ENCODE measurements around the gene STARD13. TPM values are rescaled to one million over a fixed set of nuclear protein-coding genes. Genes with fewer than 3 reads are reported as not detected.

STARD13 gene
- total RNA-seq, 1 experiment from 2014 or later: 4.1 TPM

- Histone ChIP-seq H3K9me2 (ENCODE audit: insufficient read depth) (no peaks in the 10 kb centered on the region), H3K4me2 (ENCODE audit: low read length) (no peak overlapping the region), H3K27ac (ENCODE audit: low read depth, low read length) (no peak overlapping the region), H3K4me3 (replicated peaks in 1 of 2; ENCODE audit: low read depth in 1 of 2, low read length in 2 of 2) (no peak overlapping the region), H3K36me3 (ENCODE audit: control insufficient read depth in 1 of 2, insufficient read depth in 2 of 2, low read length in 2 of 2) (no peaks in the 10 kb centered on the region), H3K27me3 (ENCODE audit: insufficient read depth, low read length) (no peaks in the 10 kb centered on the region), H3K79me2 (ENCODE audit: insufficient read depth, low read length) (no peaks in the 10 kb centered on the region), H3K4me1 (ENCODE audit: control insufficient read depth in 1 of 2, insufficient read depth in 2 of 2, low read length in 2 of 2) (peaks cover 19 to 36% of the 10 kb centered on the region in 2 experiments), H4K20me1 (ENCODE audit: insufficient read depth) (no peaks in the 10 kb centered on the region), H3K9ac (ENCODE audit: low read length) (no peak overlapping the region), H2AFZ (ENCODE audit: low read depth, low read length, poor library complexity, severe bottlenecking) (no peak overlapping the region), H3K9me3 (ENCODE audit: control insufficient read depth in 1 of 2, insufficient read depth in 1 of 2, low read depth in 1 of 2, low read length in 2 of 2) (no peaks in the 10 kb centered on the region)
- CTCF ChIA-PET: no interaction called here
- DNase-seq (ENCODE audit: low read depth, low spot score) (no peak), ATAC-seq (no peak)
- no TSS peak for BruUV-seq (replicated peaks)
- intact Hi-C loops (cut with micrococcal nuclease): no loop called here
- TF ChIP-seq ELF1 (IDR thresholded peaks at IDR 0.05; ENCODE audit: borderline replicate concordance, low read depth): no peak
- no peak for TF ChIP-seq EZH2phosphoT487 (IDR thresholded peaks at IDR 0.05; ENCODE audit: borderline replicate concordance)
- no peak for TF ChIP-seq REST (IDR thresholded peaks at IDR 0.05; ENCODE audit: low read depth)
- no peak for TF ChIP-seq SRF (IDR thresholded peaks at IDR 0.05; ENCODE audit: low read depth)
- no peak for TF ChIP-seq EZH2 (IDR thresholded peaks at IDR 0.05)
- TF ChIP-seq RAD21 (IDR thresholded peaks at IDR 0.05; ENCODE audit: low read depth): no peak
- no peak for TF ChIP-seq POLR2A (IDR thresholded peaks at IDR 0.05; ENCODE audit: borderline replicate concordance, extremely low read depth, insufficient read depth, insufficient read length)
- no peak for TF ChIP-seq YY1 (IDR thresholded peaks at IDR 0.05; ENCODE audit: extremely low read depth, insufficient replicate concordance, low read depth, low read length)
- no peak for TF ChIP-seq SP1 (IDR thresholded peaks at IDR 0.05; ENCODE audit: low read depth)
- TF ChIP-seq ZBTB33 (IDR thresholded peaks at IDR 0.05; ENCODE audit: extremely low read depth, insufficient replicate concordance, low read length): no peak
- TF ChIP-seq JUND (IDR thresholded peaks at IDR 0.05): no peak
- TF ChIP-seq FOSL1 (IDR thresholded peaks at IDR 0.05; ENCODE audit: low read depth): no peak
- no peak for TF ChIP-seq EGR1 (IDR thresholded peaks at IDR 0.05; ENCODE audit: low read depth)
- no peak for TF ChIP-seq ATF3 (IDR thresholded peaks at IDR 0.05)
- no peak for TF ChIP-seq CBX3 (IDR thresholded peaks at IDR 0.05; ENCODE audit: low read depth)
- TF ChIP-seq SIN3A (IDR thresholded peaks at IDR 0.05; ENCODE audit: low read depth): no peak
- TF ChIP-seq CTCF (IDR thresholded peaks at IDR 0.05 in 2 of 3, conservative IDR thresholded peaks at IDR 0.05 in 1 of 3; ENCODE audit: borderline replicate concordance in 1 of 3, insufficient read depth in 1 of 3, low read depth in 2 of 3, low read length in 2 of 3): no peak
- TF ChIP-seq ZFX (IDR thresholded peaks at IDR 0.05): no peak
- TF ChIP-seq CEBPB (IDR thresholded peaks at IDR 0.05; ENCODE audit: low read depth): no peak
- RAD21 ChIA-PET (ENCODE audit: low non-redundant PET in 1 of 2, low total read pairs in 2 of 2, uncharacterized antibody in 2 of 2, unreplicated experiment in 2 of 2): no interaction called here
- POLR2A ChIA-PET: no interaction called here
Observed at GRCh38 chr13:33115274-33115673, 170.3 kb downstream of the STARD13 start.
